ENCODE measurements around the gene TRAPPC10.

GRCh38 chr21:44018127-44018526 is 6.0 kb downstream of the TRAPPC10 start:
- TF ChIP-seq CTCF (IDR thresholded peaks at IDR 0.05) = no peak
- no peak for TF ChIP-seq POLR2A (IDR thresholded peaks at IDR 0.05)

Measured in uterus (tissue), 2 donors.